Activated CD4-positive, CD25-positive, alpha-beta regulatory T cell (primary cell): Measurements from ENCODE around the gene MAOA.
A peak's percentile ranks its signal among the peaks of the same experiment; 100 is the strongest.
"Not testable (repeated sequence)": the region's sequence is repeated elsewhere in the genome, so short reads cannot be mapped to it uniquely, and the experiment has no call there.

Experiments
- DNase-seq, 4 experiments: peaks; one replicate each; lab custom pipeline; 2025; lab: John Stamatoyannopoulos, UW

MAOA gene

GRCh38 chrX:43717161-43717560 lies 61.1 kb downstream of the MAOA start:
- DNase-seq, result no peak

GRCh38 chrX:43718081-43718480 lies 62.0 kb downstream of the MAOA start:
- no peak for DNase-seq

- no peak for DNase-seq
Measured at GRCh38 chrX:43718546-43718945, 62.4 kb downstream of the MAOA start.

GRCh38 chrX:43718956-43719355 lies 62.9 kb downstream of the MAOA start:
- no peak for DNase-seq

- DNase-seq, result no peak
Measured at GRCh38 chrX:43720082-43720481, 64.0 kb downstream of the MAOA start.

- DNase-seq, result no peak
Measured at GRCh38 chrX:43720961-43721360, 64.9 kb downstream of the MAOA start.

- not testable (repeated sequence) for DNase-seq
Measured at GRCh38 chrX:43725227-43725626, 69.1 kb downstream of the MAOA start.

GRCh38 chrX:43727254-43727653 lies 71.2 kb downstream of the MAOA start:
- DNase-seq, result not testable (repeated sequence)

GRCh38 chrX:43728002-43728401 lies 71.9 kb downstream of the MAOA start:
- DNase-seq, result no peak

- DNase-seq, result no peak
Measured at GRCh38 chrX:43728966-43729365, 72.9 kb downstream of the MAOA start.

GRCh38 chrX:43731086-43731485 lies 75.0 kb downstream of the MAOA start:
- DNase-seq, result no peak

GRCh38 chrX:43733699-43734098 lies 77.6 kb downstream of the MAOA start:
- DNase-seq, result no peak

- no peak for DNase-seq
Measured at GRCh38 chrX:43734444-43734843, 78.3 kb downstream of the MAOA start.

- DNase-seq, result no peak
Measured at GRCh38 chrX:43735534-43735933, 79.4 kb downstream of the MAOA start.

- no peak for DNase-seq
Measured at GRCh38 chrX:43735957-43736356, 79.9 kb downstream of the MAOA start.

- DNase-seq, result no peak
Measured at GRCh38 chrX:43741843-43742573, 85.9 kb downstream of the MAOA start.

GRCh38 chrX:43743100-43743822 lies 87.2 kb downstream of the MAOA start:
- no peak for DNase-seq

GRCh38 chrX:43744284-43744683 lies 88.2 kb downstream of the MAOA start:
- no peak for DNase-seq

- DNase-seq, result no peak
Measured at GRCh38 chrX:43745938-43746721, 90.0 kb downstream of the MAOA start.

- no peak for DNase-seq
Measured at GRCh38 chrX:43747476-43747875, 91.4 kb downstream of the MAOA start.

GRCh38 chrX:43750248-43750676 lies 94.2 kb downstream of the MAOA start:
- peak in 2 of 4 experiments; percentile 0 to 1 for DNase-seq

GRCh38 chrX:43753637-43754036 lies 97.5 kb downstream of the MAOA start:
- no peak for DNase-seq

GRCh38 chrX:43756076-43756475 lies 100.0 kb downstream of the MAOA start:
- no peak for DNase-seq
